Occipital lobe (tissue), 2 donors: Measurements from ENCODE around the gene ARL2. TPM values are rescaled to one million over a fixed set of nuclear protein-coding genes. Genes with fewer than 3 reads are reported as not detected.
"Not testable (repeated sequence)": the region's sequence is repeated elsewhere in the genome, so short reads cannot be mapped to it uniquely, and the experiment has no call there.

Source experiments
- DNase-seq: peaks from one replicate; lab custom pipeline; 2025; lab: John Stamatoyannopoulos, UW
- total RNA-seq: library from RNA; depleted of rRNA; stranded (reverse); fragments of >200 nt; gene quantifications from one replicate; pipeline ENCODE4 v1.2.3, GENCODE V29; 2014

Gene ARL2
- total RNA-seq, 1 donor from 2014 or later = 31.2 TPM

DNA sequence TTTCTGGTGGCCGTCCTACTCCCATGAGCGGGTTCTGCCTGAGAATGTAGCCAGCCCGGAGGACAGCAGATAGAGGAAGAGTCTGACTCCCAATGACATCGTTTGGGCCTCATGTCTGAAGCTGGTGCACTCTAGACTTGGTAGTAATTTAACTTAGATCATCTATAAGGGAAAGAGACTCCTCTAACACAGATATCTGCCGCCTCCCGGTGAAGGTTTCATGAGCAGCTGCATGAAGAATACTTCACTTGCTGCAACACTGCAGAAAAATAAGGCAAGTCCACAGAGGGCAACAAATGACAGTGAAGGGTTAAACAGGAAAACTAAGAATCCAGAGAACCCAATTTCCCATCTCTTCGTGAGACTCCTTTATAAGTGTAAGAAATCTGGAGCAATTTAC is 5.9 kb upstream of the ARL2 start:
- DNase-seq = no peak

DNA sequence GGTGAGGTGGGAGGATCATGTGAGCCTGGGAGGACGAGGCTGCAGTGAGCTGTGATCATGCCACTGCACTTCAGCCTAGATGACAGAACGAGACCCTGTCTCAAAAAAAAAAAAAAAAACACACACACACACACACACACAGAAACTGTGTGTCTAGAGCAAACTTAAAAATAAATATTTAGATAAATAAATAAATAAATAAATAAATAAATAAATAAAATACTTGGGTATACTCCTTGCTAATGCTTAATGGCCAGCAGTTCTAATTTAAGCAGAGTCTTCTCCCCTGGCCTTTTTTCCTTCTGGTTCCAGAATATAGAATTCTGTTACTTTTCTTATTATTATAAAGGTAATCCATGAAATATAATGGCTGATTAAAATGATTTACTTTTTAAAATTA is 5.1 kb upstream of the ARL2 start:
- no peak for DNase-seq

DNA sequence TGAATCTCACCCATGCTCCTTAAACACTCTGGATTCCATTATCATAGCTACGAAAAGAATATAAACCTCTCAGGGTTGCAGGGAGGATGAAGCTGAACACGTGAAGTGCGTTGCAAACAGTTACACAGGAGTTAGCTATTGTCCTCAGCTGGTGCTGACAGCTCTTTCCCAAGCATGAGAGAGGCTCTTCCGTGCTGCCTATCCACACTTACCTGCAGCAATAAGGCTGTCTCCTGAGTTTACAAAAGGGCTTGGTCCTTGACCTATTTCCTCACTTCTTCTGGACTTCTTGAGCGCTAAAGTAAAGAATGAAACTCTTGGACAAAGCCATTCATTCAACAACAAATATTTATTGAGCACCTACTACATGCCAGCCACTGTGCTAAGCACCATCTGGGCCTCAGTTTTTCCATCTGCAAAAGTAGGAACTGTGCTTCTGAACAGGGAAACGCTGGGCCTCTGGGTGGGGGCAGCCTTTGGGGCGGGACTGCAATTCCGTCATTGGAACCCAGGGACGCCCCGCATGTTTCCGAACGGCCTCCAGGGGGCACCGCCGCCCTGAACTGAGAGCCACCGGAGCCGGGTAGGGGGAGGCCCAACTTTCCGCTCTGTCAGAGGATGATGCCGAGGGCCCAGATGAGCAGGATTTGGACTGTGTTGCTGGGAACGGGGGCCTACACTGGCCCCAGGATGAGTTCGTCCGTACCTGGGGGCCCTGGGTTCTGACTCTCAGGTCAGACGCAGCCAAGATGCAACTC is 651 bp upstream of the ARL2 start:
- DNase-seq = peak; percentile 73

DNA sequence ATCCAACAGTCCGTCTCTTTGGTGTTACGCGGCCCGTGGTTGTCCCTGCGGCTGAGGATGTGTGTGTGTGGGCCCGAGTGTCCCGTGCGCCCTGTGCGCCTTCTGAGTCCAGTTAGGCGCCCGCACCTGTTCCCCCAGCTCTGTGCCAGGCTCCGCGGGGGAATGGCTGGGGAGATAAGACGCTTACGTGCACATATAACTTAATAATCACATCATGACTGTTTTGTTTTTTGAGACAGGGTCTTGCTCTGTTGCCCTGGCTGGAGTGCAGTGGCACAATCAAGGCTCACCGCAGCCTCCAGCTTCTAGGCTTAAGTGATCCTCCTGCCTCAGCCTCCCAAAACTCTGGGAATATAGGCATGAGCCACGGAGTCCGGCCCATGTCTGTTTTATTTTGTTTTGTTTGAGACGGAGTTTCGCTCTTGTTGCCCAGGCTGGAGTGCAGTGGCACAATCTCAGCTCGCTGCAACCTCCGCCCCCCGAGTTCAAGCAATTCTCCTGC is 817 bp downstream of the ARL2 start:
- DNase-seq = no peak

DNA sequence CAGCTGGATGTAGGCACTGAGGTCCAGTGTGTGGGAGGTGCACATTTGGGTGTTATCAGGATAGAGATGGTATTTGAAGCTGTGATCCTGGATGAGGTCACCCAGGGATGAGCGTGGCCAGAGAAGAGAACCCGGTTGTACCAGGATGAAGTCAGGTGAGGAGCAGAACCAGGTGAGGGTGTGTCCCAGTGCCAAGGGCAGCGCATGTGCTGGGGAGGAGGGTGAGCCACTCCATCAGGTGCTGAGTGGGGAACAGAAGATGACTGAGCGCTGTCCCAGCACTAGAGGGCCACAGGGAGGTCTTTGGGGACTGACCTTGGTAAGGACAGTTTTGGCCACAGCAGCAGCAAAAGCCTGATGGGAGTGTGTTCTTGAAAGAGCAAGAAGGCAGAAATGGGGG is 2.7 kb downstream of the ARL2 start:
- no peak for DNase-seq

DNA sequence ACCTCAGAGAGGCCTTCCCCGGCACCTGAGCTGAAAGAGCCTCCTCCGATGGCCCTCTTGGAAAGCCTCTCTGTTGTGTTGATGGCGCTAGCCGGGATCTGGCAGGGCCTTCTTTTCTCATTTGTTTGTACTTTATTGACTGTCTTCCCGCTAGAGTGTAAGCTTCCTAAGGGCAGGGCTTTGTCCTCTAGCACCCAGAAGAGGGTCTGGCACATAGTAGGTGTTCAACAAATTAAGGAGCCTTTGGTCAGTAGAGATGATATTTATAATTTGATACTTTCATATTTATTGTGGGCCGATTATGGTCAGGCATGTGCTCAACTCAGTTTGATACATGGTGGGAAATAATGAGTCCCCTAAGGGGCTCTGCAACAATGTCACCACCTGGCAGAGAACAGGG is 4.0 kb downstream of the ARL2 start:
- DNase-seq = no peak

DNA sequence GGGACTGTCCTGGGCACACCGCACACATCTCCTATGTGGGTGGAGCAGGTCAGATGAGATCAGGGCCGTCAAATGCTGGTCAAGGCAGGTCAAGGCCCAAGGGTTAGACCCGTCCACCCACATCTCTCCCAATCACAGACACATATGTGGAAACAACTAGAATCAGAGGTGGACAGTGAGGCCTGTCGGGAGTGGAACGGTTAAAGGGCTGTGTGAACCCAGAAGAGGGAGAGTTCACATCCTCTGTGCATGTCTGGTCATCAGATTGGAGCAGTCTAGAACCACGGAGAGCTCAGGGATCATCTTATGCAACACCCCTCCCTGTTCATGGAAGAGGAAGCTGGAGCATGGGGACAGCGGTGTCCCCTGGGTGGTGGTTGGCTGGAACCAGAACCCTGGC is 5.9 kb downstream of the ARL2 start:
- no peak for DNase-seq

DNA sequence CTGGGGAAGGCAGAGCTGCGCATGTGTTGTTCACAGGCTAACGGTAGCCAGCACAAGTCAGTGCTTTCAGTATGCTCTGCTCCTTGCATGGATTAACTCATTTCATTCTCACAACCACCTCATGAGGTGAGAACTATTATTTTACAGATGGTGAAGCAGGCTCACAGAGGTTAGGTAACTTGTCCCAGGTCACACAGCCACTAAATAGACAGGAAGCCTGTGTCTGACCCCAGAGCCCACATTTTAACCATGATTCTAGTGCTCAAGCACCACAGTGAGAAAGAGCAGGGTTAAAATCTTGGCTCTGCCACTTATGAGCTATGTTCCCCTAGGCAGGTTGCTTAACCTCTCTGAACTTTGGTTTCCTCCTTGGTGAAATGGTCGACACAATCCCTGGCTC is 7.0 kb downstream of the ARL2 start:
- no peak for DNase-seq

DNA sequence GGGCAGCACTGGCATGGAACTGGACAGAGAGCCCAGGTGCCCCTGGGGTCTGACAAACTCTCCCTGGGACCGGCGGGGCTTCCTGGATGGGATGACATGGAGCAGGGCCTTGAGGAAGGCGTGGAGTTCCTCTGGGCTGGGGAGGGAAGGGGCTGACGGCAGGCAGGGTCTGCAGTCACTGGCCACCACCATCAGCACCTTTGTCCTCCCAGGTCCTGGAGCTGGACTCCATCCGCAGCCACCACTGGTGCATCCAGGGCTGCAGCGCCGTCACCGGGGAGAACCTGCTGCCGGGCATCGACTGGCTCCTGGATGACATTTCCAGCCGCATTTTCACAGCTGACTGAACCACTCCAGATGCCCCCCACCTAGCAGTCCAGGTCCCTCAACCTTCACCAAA is 7.5 kb downstream of the ARL2 start:
- no peak for DNase-seq

DNA sequence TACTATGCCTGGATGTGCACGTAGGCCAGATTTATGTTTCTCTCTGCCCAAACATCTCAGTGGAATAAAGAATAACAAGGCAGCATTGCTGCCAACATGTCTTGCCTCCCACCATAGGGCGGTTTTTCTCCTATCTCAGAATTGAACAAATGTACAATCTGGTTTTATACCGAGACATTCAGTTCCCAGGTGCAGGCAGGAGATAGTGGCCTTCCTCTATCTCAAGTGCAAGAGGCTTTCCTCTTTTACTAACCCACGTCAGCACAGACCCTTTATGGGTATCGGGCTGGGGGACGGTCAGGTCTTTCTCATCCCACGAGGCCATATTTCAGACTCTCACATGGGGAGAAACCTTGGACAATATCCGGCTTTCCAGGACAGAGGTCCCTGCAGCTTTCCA is 9.5 kb downstream of the ARL2 start:
- DNase-seq = not testable (repeated sequence)

DNA sequence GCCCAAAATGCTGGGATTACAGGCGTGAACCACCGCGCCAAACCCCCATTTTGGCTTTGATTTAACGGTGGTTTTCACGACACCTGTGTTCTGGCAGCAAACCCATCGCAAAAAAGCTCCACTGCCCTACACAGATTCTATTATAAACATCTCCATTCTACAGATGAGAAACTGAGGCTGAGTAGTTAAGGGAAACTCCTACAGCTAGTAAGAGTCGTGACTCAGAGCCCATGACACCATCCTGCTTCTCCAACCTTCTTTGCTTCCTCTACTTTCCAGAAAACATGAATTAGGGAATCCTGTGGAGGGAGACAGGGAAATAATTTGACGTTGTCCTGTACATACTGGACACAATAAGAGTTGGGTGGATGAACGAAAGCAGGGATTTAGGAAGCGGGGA is 12.8 kb downstream of the ARL2 start:
- DNase-seq = no peak

DNA sequence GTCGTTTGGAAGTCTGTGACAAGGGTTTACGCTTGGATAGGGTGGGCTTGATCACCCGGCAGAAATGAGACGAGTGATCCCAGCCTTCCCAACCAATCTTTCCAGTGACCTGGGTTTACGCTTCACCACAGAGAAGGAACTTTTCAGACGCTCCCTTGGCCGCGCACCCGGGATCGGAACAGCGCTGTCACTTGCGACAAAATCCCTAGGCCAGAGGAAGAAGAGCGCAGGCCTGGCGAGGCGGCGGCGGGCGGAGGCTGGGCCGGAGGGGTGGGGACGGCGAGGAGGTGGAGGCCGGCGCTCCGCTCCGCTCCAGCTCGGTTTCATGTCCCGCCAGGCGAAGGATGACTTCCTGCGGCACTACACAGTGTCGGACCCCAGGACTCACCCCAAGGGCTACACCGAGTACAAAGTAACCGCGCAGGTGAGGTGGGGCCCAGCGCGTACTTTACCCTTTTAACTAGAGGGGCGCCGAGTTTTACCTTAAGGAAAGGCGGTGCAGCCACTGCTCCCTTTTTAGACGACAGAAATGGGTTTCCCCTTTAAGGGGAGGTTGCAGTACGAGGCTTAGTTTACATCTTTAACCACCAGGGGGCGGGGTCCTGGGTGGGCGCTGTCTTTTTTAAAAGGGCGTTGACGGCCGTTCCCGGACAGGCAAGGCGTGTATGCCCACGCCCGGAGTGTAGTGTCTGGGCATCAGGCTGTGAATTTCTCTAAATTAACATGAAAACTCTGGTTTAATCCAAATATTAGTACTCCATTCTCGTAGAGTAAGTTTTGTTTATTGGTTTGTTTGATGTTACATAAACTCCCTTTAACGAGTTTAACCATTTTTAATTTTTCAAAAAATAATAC is 13.5 kb downstream of the ARL2 start, which contains the start of gene SNX15:
Gene SNX15, plus strand, starts transcription at position 227 of the 855 bp plus-strand sequence. Its CDS starts 99 bp downstream, at position 326.
- DNase-seq = peak; percentile 90

DNA sequence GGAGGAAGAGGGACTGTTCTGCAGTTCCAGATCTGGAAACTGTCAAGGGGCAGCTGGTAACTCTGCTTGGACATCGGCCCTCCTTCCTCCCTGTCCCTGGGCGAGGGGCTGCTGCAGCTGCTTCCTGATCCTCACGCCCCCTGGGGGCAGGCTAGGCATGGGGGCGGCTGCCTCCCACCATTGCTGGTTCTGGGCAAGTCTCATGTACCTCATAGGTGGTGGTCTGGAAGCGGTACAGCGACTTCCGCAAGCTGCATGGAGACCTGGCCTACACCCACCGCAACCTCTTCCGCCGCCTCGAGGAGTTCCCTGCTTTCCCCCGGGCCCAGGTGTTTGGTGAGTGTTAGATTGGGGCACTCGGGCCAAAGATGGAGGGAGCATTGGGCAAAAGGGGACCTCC is 18.3 kb downstream of the ARL2 start:
- DNase-seq = no peak

DNA sequence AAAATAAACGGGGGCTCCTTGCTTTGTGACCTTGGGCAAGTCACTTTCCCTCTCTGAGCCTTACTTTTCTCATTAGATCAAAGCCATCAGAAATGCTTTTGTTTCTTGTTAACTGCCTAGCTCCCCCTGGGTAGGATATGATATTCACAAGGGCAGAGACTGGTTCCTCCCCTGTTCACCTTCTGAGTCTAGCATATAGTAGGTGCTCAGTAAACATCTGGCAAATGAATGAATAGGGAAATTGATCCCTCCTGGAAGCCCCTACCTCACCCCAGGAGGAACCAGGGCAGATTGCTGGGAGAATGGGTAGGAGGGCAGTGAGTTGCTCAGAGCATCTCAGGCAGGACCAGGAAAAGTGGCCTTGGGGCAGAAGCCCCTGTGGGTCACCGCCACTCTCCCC is 20.5 kb downstream of the ARL2 start:
- DNase-seq = no peak

DNA sequence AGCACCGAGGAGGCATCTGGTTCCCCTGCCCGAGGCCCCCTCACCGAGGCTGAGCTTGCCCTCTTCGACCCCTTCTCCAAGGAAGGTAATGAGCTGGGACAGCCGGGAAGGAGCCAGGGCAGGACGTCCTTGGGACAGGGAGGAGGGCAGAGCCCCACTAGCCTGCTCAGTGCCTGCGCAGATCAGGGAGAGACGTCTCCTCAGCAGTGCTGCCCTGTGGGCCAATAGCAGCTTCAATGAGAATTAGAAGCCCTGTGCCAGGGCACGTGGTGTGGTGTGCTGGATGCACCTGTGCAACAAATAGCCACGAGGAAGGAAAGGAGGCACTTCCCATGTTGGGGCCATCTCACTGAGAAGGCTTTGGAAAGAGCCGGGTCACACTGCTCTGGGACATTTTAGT is 21.6 kb downstream of the ARL2 start:
- no peak for DNase-seq

DNA sequence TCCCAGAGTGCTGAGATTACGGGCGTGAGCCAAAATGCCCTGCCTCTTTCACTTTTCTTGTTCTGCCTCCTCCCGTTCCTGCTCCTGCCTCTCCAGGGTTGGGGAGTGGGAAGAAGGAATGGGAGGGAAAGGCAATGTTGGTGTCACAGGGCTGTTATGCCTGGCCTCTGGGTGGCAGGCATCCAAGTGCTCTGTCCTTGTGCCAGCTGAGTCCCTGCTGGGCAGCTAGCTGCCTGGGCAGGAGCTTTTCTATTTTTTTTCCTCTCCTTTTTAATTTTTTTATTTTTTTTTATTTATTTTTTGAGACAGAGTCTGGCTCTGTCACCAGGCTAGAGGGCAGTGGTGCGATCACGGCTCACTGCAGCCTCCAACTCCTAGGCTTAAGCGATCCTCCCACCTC is 23.0 kb downstream of the ARL2 start:
- DNase-seq = peak; percentile 11

DNA sequence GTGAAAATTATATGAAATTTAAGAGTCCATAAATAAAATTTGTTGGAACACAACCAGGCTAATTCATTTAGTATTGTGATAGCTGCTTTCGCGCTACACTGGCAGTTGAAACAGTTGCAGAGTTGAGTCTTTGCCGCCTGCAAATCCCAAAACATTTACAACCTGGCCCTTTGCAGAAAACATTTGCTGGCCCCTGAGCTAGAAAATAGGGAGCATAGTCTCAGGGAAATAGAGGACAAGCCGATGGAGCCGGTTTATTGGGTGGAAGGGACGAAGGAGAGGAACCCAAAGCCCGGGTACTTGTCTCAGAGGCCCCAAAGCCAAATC is 26.5 kb downstream of the ARL2 start:
- DNase-seq = no peak

DNA sequence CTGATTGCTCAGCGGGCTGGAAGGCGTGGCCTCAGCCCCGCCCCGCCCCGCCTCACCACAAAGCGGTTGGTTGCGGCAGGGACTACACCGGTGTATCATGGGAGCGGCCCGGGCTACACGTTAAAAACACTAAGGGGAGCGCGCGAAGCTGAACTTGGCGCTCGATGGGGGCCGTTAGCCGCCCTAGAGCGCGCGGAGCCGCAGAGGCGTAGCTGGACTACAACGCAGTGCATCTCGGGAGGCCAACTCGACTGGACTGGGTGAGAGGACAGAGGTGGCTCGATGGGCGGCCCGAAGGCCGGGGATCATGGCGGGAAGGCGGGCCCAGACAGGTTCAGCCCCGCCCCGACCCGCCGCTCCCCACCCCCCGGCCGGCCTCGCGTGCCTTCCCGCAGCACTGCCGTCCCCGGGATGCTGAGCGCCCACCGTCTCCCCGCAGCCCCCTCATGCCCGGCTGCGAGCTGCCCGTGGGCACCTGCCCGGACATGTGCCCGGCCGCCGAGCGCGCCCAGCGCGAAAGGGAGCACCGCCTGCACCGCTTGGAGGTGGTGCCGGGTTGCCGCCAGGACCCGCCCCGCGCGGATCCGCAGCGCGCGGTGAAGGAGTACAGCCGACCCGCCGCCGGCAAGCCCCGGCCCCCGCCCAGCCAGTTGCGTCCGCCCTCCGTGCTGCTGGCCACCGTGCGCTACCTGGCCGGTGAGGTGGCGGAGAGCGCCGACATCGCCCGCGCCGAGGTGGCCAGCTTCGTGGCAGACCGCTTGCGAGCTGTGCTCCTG is 27.1 kb downstream of the ARL2 start, which contains the start of gene SAC3D1:
Gene SAC3D1, plus strand, starts transcription at position 364 of the 776 bp plus-strand sequence. Its CDS starts 83 bp downstream, at position 447.
- peak; percentile 91 for DNase-seq

DNA sequence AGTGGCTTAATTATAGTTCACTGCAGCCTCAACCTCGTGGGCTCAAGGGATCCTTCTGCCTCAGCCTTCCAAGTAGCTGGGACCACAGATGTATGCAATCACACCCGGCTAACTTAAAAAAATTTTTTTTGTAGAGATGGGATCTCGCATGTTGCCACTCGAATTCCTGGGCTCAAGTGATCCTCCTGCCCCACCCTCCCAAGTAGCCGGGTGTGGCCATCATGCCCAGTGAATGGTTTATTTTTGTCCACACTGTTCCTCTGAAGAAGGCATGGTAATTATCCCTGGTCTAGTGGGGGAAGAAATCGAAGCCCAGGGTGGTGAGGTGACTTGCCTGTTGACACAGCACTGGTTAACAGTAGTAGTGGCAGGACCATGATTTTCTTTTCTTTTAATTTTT is 28.9 kb downstream of the ARL2 start:
- no peak for DNase-seq

DNA sequence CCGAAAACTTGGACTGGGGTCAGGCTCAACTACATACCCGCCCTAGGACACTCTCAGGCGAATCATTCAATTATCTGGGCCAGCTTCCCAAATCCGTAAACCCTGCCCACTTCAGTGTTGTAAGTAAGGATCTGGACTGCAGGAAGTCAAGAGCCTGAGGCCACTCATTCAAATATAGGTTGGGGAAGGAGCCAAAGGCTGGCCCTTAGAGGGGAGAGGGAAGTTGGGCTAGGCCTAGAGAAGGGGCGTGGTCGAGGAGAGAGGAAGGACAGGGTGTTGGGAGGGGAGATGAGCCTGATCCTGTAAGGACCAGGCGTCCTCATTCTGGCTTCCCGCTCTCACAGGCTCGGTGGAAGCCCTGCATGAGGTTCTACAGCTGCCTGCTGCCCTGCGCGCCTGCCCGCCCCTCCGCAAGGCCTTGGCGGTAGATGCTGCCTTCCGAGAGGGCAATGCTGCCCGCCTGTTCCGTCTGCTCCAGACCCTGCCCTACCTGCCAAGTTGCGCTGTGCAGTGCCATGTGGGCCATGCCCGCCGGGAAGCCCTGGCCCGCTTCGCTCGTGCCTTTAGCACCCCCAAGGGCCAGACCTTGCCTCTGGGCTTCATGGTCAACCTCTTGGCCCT is 30.0 kb downstream of the ARL2 start:
- DNase-seq = no peak

DNA sequence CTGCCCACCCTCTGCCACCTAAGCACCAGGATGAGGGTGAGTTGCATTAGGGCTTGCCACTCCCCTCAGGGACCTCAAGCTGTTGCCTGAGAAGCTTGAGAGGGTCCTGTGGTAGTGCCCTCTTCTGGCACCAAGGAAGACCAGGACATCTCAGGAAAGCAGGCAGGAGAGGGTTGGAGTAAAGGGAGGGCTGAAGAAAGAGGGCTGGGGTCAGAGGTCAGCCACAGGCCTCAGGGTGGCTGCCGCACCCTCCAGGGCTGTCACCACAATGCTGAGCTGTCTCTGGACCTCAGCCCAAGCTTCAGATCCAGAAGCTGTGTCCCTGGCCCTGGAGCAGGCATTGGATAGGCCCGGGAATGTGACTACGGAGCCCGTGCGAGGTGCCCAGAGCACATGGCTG is 31.1 kb downstream of the ARL2 start:
- DNase-seq = no peak
